Fibroblast of the conjunctiva (primary cell): ENCODE measurements around the gene TMEM106C.

ENCODE experiments used
- DNase-seq: peaks from one replicate; pipeline ENCODE4 v3.0.0-alpha.2; 2010; ENCODE audit warnings: low read depth

The TMEM106C gene

GRCh38 chr12:47979686-47980085 lies 16.3 kb downstream of the TMEM106C start:
- DNase-seq = no peak

DNA sequence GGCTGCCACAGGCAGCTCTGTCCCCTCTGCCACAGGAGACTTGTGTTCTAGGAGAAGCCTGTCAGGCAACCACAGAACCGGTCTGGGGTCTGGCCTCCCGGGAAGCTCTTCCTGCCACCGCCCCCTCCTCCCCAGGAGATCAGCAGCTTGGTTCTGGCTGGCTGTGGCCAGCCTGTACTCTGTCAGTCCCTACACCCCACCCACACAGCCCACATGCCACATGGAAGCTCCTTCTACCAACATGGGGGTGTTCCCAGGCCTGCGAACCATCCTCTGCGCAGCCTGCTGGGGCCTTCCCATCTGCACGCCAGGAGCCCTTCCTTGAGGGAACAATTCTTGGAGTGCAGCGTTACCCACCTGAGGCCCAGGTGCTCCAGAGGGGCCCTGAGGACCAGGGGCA lies 16.8 kb downstream of the TMEM106C start:
- DNase-seq = no peak

DNA sequence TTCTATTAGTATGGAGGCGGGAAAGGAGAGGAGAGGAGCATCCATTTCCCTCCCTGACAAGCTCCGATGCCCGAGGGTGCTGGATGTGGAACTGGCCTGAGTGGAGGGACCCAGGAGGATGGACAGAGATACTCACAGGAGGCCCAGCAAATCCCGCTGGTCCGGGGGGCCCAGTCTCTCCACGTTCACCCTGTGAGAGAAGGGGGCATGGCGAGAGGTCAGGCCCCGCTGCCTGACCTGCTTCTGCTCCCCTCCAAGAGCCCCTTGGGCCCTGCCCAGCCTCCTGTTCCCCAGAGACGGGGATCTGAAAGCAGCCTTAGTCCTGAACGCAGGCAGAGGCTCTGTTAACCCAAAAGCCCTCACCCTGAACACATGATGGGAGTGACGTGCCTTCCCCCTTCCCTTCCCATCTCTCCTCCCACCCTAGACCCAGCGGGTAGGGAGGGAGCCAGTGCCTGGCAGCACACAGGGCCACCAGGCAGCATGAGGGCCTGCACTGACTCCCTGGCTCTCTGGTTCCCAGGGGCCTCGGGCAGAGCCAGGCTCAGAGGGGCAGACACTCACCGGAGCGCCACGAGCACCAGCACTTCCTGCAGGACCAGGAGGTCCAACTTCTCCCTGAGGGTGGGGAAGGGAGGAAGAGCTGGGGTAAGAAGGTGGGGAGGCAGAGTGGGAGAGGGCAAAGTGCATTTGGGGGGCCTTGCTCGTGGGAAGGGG lies 17.5 kb downstream of the TMEM106C start:
- DNase-seq = no peak

GRCh38 chr12:47981496-47982260 lies 18.3 kb downstream of the TMEM106C start:
- no peak for DNase-seq

DNA sequence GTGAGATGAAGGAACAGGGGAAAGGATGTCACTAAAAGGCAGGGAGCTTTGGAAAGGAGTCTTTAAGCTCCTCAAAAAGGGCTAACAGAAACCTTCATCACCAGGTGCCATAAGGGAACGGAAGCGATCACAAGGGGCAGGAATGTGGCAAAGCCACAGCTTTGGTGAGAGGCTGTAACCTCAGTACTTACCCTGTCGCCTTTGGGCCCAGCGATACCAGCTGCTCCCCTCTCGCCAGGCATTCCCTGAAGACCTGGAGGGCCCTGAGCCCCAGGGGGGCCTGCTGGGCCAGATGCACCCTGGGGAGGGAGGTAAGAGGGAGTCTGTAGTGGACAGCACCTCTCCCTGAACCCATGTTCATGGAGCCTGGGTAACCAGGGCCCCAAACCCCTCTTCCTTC lies 18.9 kb downstream of the TMEM106C start:
- DNase-seq = no peak

- DNase-seq = no peak
Observed at GRCh38 chr12:47982770-47983169, 19.4 kb downstream of the TMEM106C start.

- DNase-seq = no peak
Observed at GRCh38 chr12:47983541-47984115, 20.2 kb downstream of the TMEM106C start.

DNA sequence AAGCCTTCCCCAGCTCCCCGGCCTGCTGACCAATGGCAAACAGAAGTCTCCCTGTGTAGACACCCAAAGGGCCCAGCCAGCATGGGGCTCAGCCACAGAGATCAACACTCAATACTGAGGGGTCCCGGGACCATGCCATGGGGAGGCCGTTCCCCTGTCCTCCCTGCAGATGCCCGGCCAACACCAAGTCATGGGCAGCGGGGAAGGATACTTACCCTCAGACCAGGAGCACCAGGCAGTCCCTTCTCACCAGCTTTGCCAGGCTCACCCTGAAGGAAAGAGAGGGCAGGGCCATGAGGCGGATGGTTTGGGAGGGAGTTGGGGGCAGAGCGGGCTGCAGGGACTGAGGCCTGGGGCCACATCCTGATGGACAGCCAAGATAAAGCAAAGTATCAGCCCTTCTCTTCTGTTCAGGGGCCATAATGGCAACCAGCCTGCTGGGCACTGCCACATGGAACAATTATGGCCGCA lies 21.0 kb downstream of the TMEM106C start:
- DNase-seq = no peak

DNA sequence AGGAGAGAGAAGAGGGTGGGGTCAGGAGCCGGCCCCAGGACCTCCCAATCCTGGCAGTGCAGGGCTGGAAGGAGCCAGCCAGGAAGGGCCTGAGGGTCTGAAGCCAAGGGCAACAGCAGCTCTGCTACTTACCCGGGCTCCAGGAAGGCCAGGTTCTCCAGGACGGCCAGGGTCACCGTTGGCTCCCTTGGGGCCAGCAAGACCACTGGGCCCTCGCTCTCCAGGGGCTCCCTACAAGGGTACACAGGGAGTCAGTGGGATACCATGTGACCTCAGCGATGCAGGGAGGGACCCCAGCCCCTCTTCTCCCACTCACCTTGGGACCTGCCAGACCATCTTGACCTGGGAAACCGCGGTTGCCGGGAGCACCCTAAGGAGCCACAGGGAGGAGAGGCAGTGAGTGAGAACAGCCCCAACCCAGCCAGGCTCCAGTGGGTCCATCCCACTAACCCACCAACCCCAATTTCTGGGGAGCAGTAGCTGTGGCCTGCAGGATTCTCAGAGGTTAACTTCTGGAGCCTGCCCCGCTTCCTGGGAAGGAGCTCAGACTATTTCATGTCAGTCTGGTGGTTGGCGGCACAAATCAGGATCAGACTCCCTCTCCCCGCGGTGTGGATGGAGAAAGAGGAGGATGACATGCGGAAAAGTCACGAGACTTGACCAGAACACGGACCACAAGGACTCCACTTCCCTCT lies 22.3 kb downstream of the TMEM106C start:
- no peak for DNase-seq

DNA sequence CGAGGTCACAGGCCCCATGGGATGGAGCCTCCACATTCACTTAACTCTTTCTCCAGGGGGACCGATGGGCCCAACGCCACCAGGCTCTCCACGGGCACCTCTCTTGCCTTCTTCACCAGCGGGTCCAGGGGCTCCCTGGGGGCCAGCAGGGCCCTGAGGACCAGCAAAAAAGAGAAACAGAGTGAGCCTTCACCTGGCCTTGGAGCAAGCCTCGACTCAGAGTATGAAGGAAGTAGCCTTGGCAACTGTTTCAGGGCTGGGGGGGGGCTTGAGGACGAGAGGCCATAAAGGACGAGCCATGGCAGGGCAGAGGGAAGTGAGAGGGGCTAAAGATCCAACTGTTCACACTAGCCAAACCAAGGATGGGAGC lies 22.9 kb downstream of the TMEM106C start:
- no peak for DNase-seq

GRCh38 chr12:47986832-47987231 lies 23.4 kb downstream of the TMEM106C start:
- no peak for DNase-seq

GRCh38 chr12:47987411-47988072 lies 24.1 kb downstream of the TMEM106C start:
- no peak for DNase-seq

DNA sequence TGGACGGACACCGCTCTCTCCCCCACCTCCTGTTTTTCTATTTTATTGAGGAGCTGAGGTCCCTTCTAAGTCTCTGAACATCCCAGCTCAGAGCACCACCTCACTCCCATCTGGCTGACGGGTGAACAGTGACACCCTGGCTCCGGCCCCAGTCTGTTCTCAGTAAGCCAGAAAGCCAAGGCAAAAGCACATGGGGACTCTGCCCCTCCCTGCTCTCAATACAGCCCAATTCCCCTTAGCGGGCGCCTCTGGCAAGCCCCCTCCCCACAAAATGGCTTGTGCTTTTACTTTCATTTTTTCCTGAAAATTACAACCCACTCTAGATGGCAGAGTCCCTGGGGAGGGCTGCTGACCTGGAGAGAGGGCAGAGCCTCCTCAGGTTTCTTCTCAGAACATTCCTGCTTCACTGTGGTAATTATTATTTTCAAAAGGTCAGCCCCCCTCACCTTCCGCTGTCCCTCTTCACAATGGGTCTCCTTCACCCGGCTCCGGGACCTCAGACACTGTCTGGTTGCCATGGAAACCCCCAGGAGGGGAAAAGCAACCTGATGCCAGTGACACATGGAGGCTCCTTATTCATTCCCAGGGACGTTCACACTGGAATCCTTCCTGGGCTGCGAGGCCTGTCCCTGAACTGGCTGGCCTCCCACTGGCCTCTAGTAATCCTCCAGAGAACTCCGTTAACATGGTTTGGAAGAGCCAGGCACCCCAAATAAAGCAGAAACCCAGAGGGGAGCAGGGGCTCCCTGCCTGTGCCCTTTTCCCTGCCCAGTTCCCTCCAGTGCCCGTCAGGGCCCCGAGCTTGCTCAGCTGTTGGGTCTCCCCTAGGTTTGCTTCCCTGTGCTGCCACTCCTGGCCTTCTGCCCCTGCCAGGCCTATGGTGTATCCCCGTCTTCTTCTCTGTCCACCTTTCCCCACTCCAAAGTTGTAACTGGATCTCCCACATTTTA lies 25.0 kb downstream of the TMEM106C start:
- no peak for DNase-seq

DNA sequence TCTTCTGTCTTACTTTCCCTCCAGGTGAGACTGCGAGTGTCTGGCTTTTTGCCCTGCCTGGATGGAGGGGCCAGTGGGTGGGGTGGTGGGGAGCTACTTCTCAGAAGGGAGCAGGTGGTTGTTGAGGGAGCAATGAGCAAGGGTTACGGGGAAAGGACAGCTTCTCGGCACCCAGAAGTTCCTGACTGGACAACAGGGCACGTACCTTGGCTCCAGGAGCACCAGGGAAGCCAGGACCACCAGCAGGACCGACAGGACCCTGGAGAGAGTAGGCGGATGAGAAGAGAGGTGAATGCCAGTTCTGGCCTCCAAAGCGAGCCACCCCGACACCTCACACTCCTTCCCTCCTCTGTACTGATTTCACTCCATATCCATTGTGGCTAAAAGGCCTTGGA lies 25.6 kb downstream of the TMEM106C start:
- no peak for DNase-seq

GRCh38 chr12:47989666-47990065 lies 26.3 kb downstream of the TMEM106C start:
- no peak for DNase-seq

DNA sequence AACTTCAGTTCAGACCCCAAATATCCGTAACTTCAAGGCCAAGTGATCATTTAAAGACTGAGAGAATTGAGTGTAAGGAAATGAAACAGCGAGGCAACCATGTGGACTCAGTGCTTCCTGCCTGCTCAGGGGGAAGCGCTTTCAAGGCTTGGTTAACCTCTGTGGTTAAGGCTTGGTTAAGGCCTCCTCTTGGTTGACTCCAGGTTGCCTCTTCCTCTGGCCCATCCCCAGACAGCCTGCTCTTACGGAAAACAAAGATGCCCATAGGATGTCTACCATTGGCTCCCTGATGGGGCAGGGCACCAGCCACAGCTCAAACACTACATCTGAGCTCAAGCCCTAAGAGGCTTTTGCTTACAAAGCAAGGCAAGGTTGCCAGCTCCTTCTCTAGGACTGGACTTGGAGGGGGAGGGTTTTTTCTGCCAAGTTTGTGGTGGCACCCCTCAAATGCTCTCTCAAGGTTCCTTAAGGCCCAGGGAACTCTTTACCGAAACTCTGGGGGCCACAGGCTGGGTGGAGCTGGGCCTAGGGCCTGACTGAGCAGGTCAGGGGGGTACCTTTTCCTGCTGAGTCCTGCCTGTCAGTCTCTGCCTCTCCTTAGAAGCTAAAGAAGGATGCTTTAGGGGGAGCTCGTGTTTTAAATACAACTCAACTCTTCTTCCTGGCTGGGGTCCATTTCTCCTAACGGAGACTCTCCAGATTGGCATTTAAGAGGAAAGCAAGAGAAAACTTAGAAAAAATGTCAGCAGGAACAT lies 27.1 kb downstream of the TMEM106C start:
- no peak for DNase-seq

GRCh38 chr12:47991106-47992061 lies 28.0 kb downstream of the TMEM106C start:
- DNase-seq = no peak

- DNase-seq = no peak
Observed at GRCh38 chr12:47992776-47993175, 29.4 kb downstream of the TMEM106C start.

GRCh38 chr12:47993491-47993890 lies 30.1 kb downstream of the TMEM106C start:
- DNase-seq = no peak
